H1 (cell line): Measurements from ENCODE around the gene RBM5. TPM values are rescaled to one million over a fixed set of nuclear protein-coding genes. Genes with fewer than 3 reads are reported as not detected.

Experiments
- CTCF ChIA-PET: fragments of 300-600 bp; sonication (Branson Sonifier 250); formaldehyde crosslinking; loops from one replicate; lab custom pipeline; 2021; ENCODE audit not compliant: partially characterized antibody; lab: Charles Lee
- POLR2A ChIA-PET: fragments of 300-600 bp; sonication (Branson Sonifier 250); formaldehyde crosslinking; loops from one replicate; lab custom pipeline; 2021; ENCODE audit warnings: inconsistent platforms; ENCODE audit not compliant: partially characterized antibody; lab: Charles Lee
- DNase-seq, 2 experiments: peaks; one replicate each; pipeline versions ENCODE4 v3.0.0 to v3.0.0-alpha.2; 2010 to 2022; ENCODE audit warnings: low spot score in 2 of 2, low read depth in 1 of 2, mixed read lengths in 1 of 2
- FAIRE-seq: peaks from 2 replicates; lab custom pipeline; 2011; peaks lifted over from hg19 to GRCh38; lab: Jason Lieb, UNC
- H2AFZ ChIP-seq: 2 replicates; pipeline ENCODE4 v1.8.1; 2012; ENCODE audit warnings: low read length, inconsistent platforms
- H2AK5ac ChIP-seq: 2 replicates; pipeline ENCODE4 v1.6.1; 2013; ENCODE audit warnings: low read depth, low read length
- H2BK120ac ChIP-seq: replicated peaks from 2 replicates; pipeline ENCODE3; 2013; ENCODE audit warnings: low read depth, low read length, inconsistent platforms
- H2BK12ac ChIP-seq: 2 replicates; pipeline ENCODE4 v1.6.1; 2013; ENCODE audit warnings: low read depth, low read length
- H2BK15ac ChIP-seq: 2 replicates; pipeline ENCODE4 v1.6.1; 2013; ENCODE audit warnings: low read length
- H2BK20ac ChIP-seq: 2 replicates; pipeline ENCODE4 v1.6.1; 2013; ENCODE audit warnings: low read length
- H2BK5ac ChIP-seq: 2 replicates; pipeline ENCODE4 v1.6.1; 2013; ENCODE audit warnings: low read depth, low read length
- H3K14ac ChIP-seq: 2 replicates; pipeline ENCODE4 v1.6.1; 2013; ENCODE audit warnings: inconsistent platforms; ENCODE audit not compliant: insufficient read length
- H3K18ac ChIP-seq: 2 replicates; pipeline ENCODE4 v1.6.1; 2013; ENCODE audit warnings: low read length; ENCODE audit errors: extremely low read depth
- H3K23ac ChIP-seq: 2 replicates; pipeline ENCODE4 v1.6.1; 2013; ENCODE audit warnings: inconsistent platforms; ENCODE audit not compliant: insufficient read length
- H3K23me2 ChIP-seq: 2 replicates; pipeline ENCODE4 v1.6.1; 2013; ENCODE audit warnings: low read depth, low read length
- H3K27ac ChIP-seq: 2 replicates; pipeline ENCODE4 v1.6.1; 2011; ENCODE audit warnings: low read depth, low read length, inconsistent platforms
- H3K27me3 ChIP-seq, 4 experiments: replicated peaks in 1 of 4; 1 replicate in 1 of 4; 2 replicates in 3 of 4; pipeline versions ENCODE4 v1.6.1 to v1.8.1; 2011 to 2013; ENCODE audit warnings: low read length in 3 of 4, mild to moderate bottlenecking in 3 of 4, inconsistent platforms in 2 of 4, mixed read lengths in 2 of 4, moderate library complexity in 1 of 4; ENCODE audit not compliant: control insufficient read depth in 3 of 4, insufficient read depth in 3 of 4; ENCODE audit errors: extremely low read depth in 1 of 4
- H3K36me3 ChIP-seq, 4 experiments: 2 replicates each; pipeline versions ENCODE4 v1.6.1 to v1.8.1; 2011 to 2013; ENCODE audit warnings: mild to moderate bottlenecking in 4 of 4, low read length in 3 of 4, moderate library complexity in 2 of 4, control low read depth in 1 of 4, inconsistent platforms in 1 of 4; ENCODE audit not compliant: insufficient read depth in 4 of 4, control insufficient read depth in 2 of 4
- H3K4ac ChIP-seq: replicated peaks from 2 replicates; pipeline ENCODE3; 2013; ENCODE audit warnings: low read length, low read depth, mixed read lengths, inconsistent platforms; ENCODE audit not compliant: insufficient read length
- H3K4me1 ChIP-seq, 4 experiments: replicated peaks in 1 of 4; 1 replicate in 1 of 4; 2 replicates in 3 of 4; pipeline versions ENCODE4 v1.6.1 to v1.8.1; 2011 to 2013; ENCODE audit warnings: low read length in 3 of 4, inconsistent platforms in 2 of 4, mixed read lengths in 1 of 4; ENCODE audit not compliant: insufficient read depth in 4 of 4, control insufficient read depth in 3 of 4
- H3K4me2 ChIP-seq, 2 experiments: 2 replicates each; pipeline versions ENCODE4 v1.6.1 to v1.8.1; 2011 to 2013; ENCODE audit warnings: low read depth in 2 of 2, low read length in 2 of 2, control low read depth in 1 of 2, inconsistent platforms in 1 of 2, mild to moderate bottlenecking in 1 of 2; ENCODE audit not compliant: insufficient read depth in 1 of 2
- H3K4me3 ChIP-seq, 4 experiments: fragments of 200-600, 300-600 bp in 1 of 4; sonication (generic), shearing (Covaris generic), sonication (Bioruptor Twin) in 1 of 4; 2 replicates each; pipeline versions ENCODE4 v1.5.1 to v1.8.1; 2011 to 2016; ENCODE audit warnings: low read length in 4 of 4, low read depth in 3 of 4, control low read depth in 2 of 4, inconsistent platforms in 2 of 4, mild to moderate bottlenecking in 2 of 4, mixed read lengths in 1 of 4, moderate library complexity in 1 of 4; ENCODE audit not compliant: insufficient read depth in 2 of 4; ENCODE audit errors: extremely low read depth in 1 of 4
- H3K56ac ChIP-seq: replicated peaks from 2 replicates; pipeline ENCODE3; 2013; ENCODE audit warnings: low read depth, mild to moderate bottlenecking, mixed read lengths, low read length, inconsistent platforms; ENCODE audit not compliant: insufficient read length
- H3K79me1 ChIP-seq: 2 replicates; pipeline ENCODE4 v1.6.1; 2013; ENCODE audit warnings: low read depth, low read length, control low read depth
- H3K79me2 ChIP-seq, 2 experiments: 2 replicates each; pipeline versions ENCODE4 v1.6.1 to v1.8.1; 2012 to 2013; ENCODE audit warnings: low read length in 2 of 2, mild to moderate bottlenecking in 2 of 2, inconsistent platforms in 1 of 2; ENCODE audit not compliant: insufficient read depth in 2 of 2, control insufficient read depth in 1 of 2
- H3K9ac ChIP-seq, 4 experiments: replicated peaks in 1 of 4; 1 replicate in 1 of 4; 2 replicates in 3 of 4; pipeline versions ENCODE4 v1.6.1 to v1.8.1; 2011 to 2013; ENCODE audit warnings: low read depth in 3 of 4, low read length in 3 of 4, control low read depth in 2 of 4, mild to moderate bottlenecking in 2 of 4, moderate library complexity in 2 of 4, inconsistent platforms in 1 of 4; ENCODE audit errors: extremely low read depth in 1 of 4
- H3K9me3 ChIP-seq, 2 experiments: 2 replicates each; pipeline versions ENCODE4 v1.6.1 to v1.8.1; 2012 to 2013; ENCODE audit warnings: mild to moderate bottlenecking in 2 of 2, moderate library complexity in 2 of 2, control low read depth in 1 of 2, inconsistent platforms in 1 of 2, low read depth in 1 of 2, low read length in 1 of 2, mixed read lengths in 1 of 2; ENCODE audit not compliant: insufficient read depth in 2 of 2
- H4K20me1 ChIP-seq, 2 experiments: replicated peaks in 1 of 2; 2 replicates each; pipeline versions ENCODE3 to v1.8.1; 2011 to 2013; ENCODE audit warnings: inconsistent platforms in 2 of 2, low read length in 2 of 2, mild to moderate bottlenecking in 1 of 2; ENCODE audit not compliant: insufficient read depth in 2 of 2, control insufficient read depth in 1 of 2
- H4K5ac ChIP-seq: 2 replicates; pipeline ENCODE4 v1.6.1; 2013; ENCODE audit warnings: low read length, low read depth, mixed read lengths, inconsistent platforms; ENCODE audit not compliant: insufficient read length
- H4K8ac ChIP-seq: 2 replicates; pipeline ENCODE4 v1.8.0; 2013; ENCODE audit warnings: mild to moderate bottlenecking, moderate library complexity, low read length, inconsistent platforms; ENCODE audit not compliant: insufficient read depth; ENCODE audit errors: extremely low read depth
- H4K91ac ChIP-seq: replicated peaks from 2 replicates; pipeline ENCODE3; 2013; ENCODE audit warnings: low read length, mixed read lengths, inconsistent platforms; ENCODE audit not compliant: insufficient read length
- CBX8 ChIP-seq: fragments of 300-800, 300-1000 bp; sonication (generic); IDR thresholded peaks from 2 replicates; pipeline ENCODE4 v1.7.1; 2016; ENCODE audit warnings: low read depth, low read length, borderline replicate concordance
- EGR1 ChIP-seq: IDR thresholded peaks from 2 replicates; pipeline ENCODE4 v1.6.1; 2011; ENCODE audit warnings: low read depth, low read length, borderline replicate concordance
- SIN3A ChIP-seq, 2 experiments: IDR thresholded peaks in 1 of 2; conservative IDR thresholded peaks in 1 of 2; 2 replicates each; pipeline ENCODE4 v1.6.1; 2011 to 2012; ENCODE audit warnings: low read length in 2 of 2, improper control_type of control experiment in 1 of 2, low read depth in 1 of 2, mild to moderate bottlenecking in 1 of 2
- WGBS, 2 experiments: shearing (Covaris generic) in 1 of 2; methylation state at CpG; one replicate each; pipeline versions ENCODE4 v1.1.6 to v1.1.7; 2013 to 2015; ENCODE audit warnings: low lambda C conversion rate in 2 of 2, mixed read lengths in 2 of 2, inconsistent platforms in 1 of 2, low coverage in 1 of 2, missing lambda C conversion rate in 1 of 2; ENCODE audit not compliant: insufficient replicate concordance in 2 of 2, insufficient coverage in 1 of 2, insufficient read length in 1 of 2; ENCODE audit errors: extremely low coverage in 1 of 2, missing lambda C conversion rate in 1 of 2; 5-methylcytosine and 5-hydroxymethylcytosine counted together
- polyA plus RNA-seq, 7 experiments: library from polyadenylated mRNA; depleted of rRNA in 3 of 7; stranded (reverse) in 5 of 7; unstranded in 2 of 7; fragments of >200 nt in 5 of 7; fragments of 200-250 nt in 2 of 7; gene quantifications; 1 replicate in 5 of 7; 2 replicates in 1 of 7; 4 replicates in 1 of 7; pipeline versions ENCODE4 v1.2.1 to v1.2.3, GENCODE V29; 2011 to 2013; ENCODE audit warnings: missing spikeins in 2 of 7, mixed read lengths in 2 of 7
- total RNA-seq: library from RNA; stranded (reverse); fragmentation: NEBNext Ultra II Directional; extraction: Animal tissue kit (Norgen Biotek cat#: 25700); gene quantifications from 2 replicates; pipeline ENCODE4 v1.2.1, GENCODE V29; 2021
- TF ChIP-seq, protein P1 (sequence below): IDR thresholded peaks from 2 replicates; pipeline ENCODE4 v1.6.1; 2011; ENCODE audit warnings: low read length, improper control_type of control experiment

Gene RBM5
- total and polyA plus RNA-seq, 2 of the 8 experiments (the other 6 are each of a cell fraction or from before 2014, with no cell fraction given), result 82.7 to 144 TPM

DNA sequence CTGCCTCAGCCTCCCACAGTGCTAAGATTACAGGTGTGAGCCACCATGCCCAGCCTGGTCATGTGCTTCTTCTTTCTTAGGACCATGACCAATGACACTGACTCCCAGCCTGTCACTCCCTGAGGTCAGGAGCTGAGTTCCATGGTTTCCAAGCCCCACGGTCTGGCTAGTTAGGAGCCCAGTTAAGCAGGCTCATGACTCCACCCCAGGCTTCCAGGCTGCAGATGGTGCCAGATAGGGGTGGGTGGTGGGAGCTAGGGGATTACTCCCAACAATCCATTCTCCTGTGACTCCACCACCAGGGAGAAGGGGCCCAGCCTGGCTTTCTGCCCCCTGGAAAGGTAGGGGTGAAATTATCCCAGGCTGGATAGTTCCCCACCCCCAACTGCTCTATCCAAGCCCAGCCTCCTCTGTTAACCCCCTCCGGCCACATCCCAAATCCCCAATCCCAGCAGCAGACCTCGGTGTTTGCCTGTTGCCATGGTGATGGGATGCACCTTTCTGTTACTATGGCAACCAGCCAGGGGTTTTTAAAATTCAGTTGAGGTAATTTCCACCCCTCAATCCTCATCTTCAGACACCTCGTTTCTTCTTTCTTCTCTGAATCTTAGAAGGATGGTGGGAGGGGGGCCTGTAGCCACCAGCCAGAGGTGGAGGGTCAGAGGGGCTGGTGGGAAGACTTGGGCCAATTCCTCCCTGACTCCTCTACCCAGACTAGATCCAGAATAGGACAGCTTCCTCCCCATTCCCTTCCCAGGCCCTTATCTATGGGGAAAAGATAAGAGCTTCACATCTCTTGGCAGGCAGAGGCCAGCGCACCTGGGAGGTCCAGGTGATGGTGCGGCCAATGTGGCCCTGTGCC, 43.9 kb downstream of the RBM5 start:
- Histone ChIP-seq H3K27me3 (no peaks in the 10 kb centered on the region; a peak in 1 of 7 replicates), H2BK5ac (no peak overlapping the region), H3K36me3 (no peaks in the 10 kb centered on the region), H2BK20ac (no peak overlapping the region), H3K9ac (peak overlapping the region in 2 of 4 experiments; percentile 20 to 23; a peak in 2 of 7 replicates), H3K4me2 (no peak overlapping the region), H3K23me2 (no peaks in the 10 kb centered on the region), H3K79me1 (no peaks in the 10 kb centered on the region), H3K79me2 (no peaks in the 10 kb centered on the region), H2BK120ac (no peak overlapping the region), H3K4me1 (peaks cover 0 to 9% (median 4%) of the 10 kb centered on the region in 4 experiments; a peak in 5 of 7 replicates), H2AK5ac (no peak overlapping the region), H4K91ac (no peak overlapping the region), H4K20me1 (no peaks in the 10 kb centered on the region), H3K23ac (no peak overlapping the region), H3K4me3 (no peak overlapping the region), H3K4ac (no peak overlapping the region), H3K18ac (no peak overlapping the region), H4K5ac (no peak overlapping the region), H3K27ac (0 out of 2 replicates have a peak overlapping the region, but pooled peaks have one; percentile 32), H3K56ac (no peak overlapping the region), H2AFZ (no peak overlapping the region), H3K9me3 (no peaks in the 10 kb centered on the region), H2BK12ac (no peak overlapping the region), H3K14ac (no peak overlapping the region), H4K8ac (no peak overlapping the region), H2BK15ac (no peak overlapping the region)
- CTCF ChIA-PET, result interaction anchor here (1.0 to 5.0 kb wide), 5 partner anchors 12 to 59 kb away, joined by 3 to 30 read pairs (median 4); partner anchors contain the start of gene GNAT1
- FAIRE-seq (no peak), DNase-seq (no peak)
- POLR2A ChIA-PET, result interaction anchor here (0.8 to 10.6 kb wide), 5 partner anchors 11 to 33 kb away, joined by 3 to 133 read pairs (median 4); no protein-coding TSS in a partner anchor
- 82% methylated on average over 6 of the region's 6 CpGs; no CpG with 5 or more reads in 1 of the 2 experiments for WGBS, 2 experiments
- TF ChIP-seq CBX8 (no peak), SIN3A (conservative IDR thresholded peaks at IDR 0.05 in 1 of 2, IDR thresholded peaks at IDR 0.05 in 1 of 2; ENCODE audit: low read depth in 1 of 2, low read length in 2 of 2) (peak in 1 of 2 experiments; percentile 71; a peak in 1 of 4 replicates), EGR1 (no peak)
- TF ChIP-seq, protein P1, sequence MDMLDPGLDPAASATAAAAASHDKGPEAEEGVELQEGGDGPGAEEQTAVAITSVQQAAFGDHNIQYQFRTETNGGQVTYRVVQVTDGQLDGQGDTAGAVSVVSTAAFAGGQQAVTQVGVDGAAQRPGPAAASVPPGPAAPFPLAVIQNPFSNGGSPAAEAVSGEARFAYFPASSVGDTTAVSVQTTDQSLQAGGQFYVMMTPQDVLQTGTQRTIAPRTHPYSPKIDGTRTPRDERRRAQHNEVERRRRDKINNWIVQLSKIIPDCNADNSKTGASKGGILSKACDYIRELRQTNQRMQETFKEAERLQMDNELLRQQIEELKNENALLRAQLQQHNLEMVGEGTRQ, result no peak
